Body of pancreas (tissue), 4 donors: ENCODE data around the gene PTCHD4.

Experiments used
- POLR2A ChIP-seq, 3 donors: fragments of 450-650 bp; IDR thresholded peaks; one replicate each; pipeline ENCODE4 v1.6.1; 2016; ENCODE audit warnings: antibody characterized with exemption in 3 of 3, mild to moderate bottlenecking in 2 of 3
- TF ChIP-seq, protein P1 (sequence below), 7 experiments: fragments of 450-650 bp in 4 of 7; fragments of 200-600 bp in 3 of 7; sonication (generic) in 3 of 7; IDR thresholded peaks; one replicate each; pipeline ENCODE4 v1.5.1; 2016 to 2019; ENCODE audit warnings: antibody characterized with exemption in 7 of 7

DNA sequence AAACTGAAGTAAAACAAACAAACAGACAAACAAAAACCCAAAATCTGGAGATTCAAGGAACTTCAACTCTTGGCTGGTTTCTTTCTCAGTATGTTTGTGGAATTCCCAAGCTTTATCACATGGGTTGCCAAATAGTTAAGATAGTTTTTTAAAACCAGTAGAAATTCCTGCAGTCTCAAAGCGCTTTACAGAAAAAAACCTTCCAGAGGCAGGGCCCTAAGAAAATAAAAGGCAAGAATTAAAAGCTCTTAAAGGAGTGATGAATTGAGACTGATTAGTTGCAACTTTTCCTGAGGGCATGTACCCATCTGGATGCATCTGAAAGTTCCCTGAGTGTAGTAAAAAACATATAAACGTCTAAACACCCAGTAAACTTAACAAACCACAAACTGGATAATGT, 25.9 kb upstream of the PTCHD4 start:
- TF ChIP-seq, protein P1, sequence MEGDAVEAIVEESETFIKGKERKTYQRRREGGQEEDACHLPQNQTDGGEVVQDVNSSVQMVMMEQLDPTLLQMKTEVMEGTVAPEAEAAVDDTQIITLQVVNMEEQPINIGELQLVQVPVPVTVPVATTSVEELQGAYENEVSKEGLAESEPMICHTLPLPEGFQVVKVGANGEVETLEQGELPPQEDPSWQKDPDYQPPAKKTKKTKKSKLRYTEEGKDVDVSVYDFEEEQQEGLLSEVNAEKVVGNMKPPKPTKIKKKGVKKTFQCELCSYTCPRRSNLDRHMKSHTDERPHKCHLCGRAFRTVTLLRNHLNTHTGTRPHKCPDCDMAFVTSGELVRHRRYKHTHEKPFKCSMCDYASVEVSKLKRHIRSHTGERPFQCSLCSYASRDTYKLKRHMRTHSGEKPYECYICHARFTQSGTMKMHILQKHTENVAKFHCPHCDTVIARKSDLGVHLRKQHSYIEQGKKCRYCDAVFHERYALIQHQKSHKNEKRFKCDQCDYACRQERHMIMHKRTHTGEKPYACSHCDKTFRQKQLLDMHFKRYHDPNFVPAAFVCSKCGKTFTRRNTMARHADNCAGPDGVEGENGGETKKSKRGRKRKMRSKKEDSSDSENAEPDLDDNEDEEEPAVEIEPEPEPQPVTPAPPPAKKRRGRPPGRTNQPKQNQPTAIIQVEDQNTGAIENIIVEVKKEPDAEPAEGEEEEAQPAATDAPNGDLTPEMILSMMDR (IDR thresholded peaks at IDR 0.05) = no peak
- no peak for TF ChIP-seq POLR2A (IDR thresholded peaks at IDR 0.05)
